Measurements from ENCODE around the gene TMEM218. TPM values are rescaled to one million over a fixed set of nuclear protein-coding genes. Genes with fewer than 3 reads are reported as not detected.
"Not testable (repeated sequence)": the region's sequence is repeated elsewhere in the genome, so short reads cannot be mapped to it uniquely, and the experiment has no call there.

The TMEM218 gene
- total RNA-seq, 2 donors from 2014 or later = 7.0 to 9.9 TPM

GRCh38 chr11:125091877-125092664, 19.4 kb downstream of the TMEM218 start:
- H3K4me3 Mint-ChIP-seq = no peak overlapping the region
- DNase-seq (no peak), ATAC-seq (no peak)
- peaks cover 2% of the 10 kb centered on the region for H3K4me1 Mint-ChIP-seq
- H3K27ac Mint-ChIP-seq = no peak overlapping the region
- H3K27me3 Mint-ChIP-seq = no peaks in the 10 kb centered on the region
- peaks cover 2% of the 10 kb centered on the region for H3K36me3 Mint-ChIP-seq (ENCODE audit: low read depth)
- no peaks in the 10 kb centered on the region for H3K9me3 ChIP-seq (ENCODE audit: control insufficient read depth, low read length, poor library complexity, severe bottlenecking)

- Mint-ChIP-seq H3K27ac (peak overlapping the region; percentile 77), H3K36me3 (ENCODE audit: low read depth) (peaks cover 2% of the 10 kb centered on the region), H3K4me3 (no peak overlapping the region), H3K4me1 (peaks cover 2% of the 10 kb centered on the region), H3K27me3 (no peaks in the 10 kb centered on the region)
- DNase-seq (no peak), ATAC-seq (no peak)
- no peaks in the 10 kb centered on the region for H3K9me3 ChIP-seq (ENCODE audit: control insufficient read depth, low read length, poor library complexity, severe bottlenecking)
Observed at GRCh38 chr11:125091247-125091876, 20.1 kb downstream of the TMEM218 start.

GRCh38 chr11:125090816-125091215, 20.6 kb downstream of the TMEM218 start:
- H3K9me3 ChIP-seq (ENCODE audit: control insufficient read depth, low read length, poor library complexity, severe bottlenecking) = no peaks in the 10 kb centered on the region
- Mint-ChIP-seq H3K27me3 (peaks cover 2% of the 10 kb centered on the region), H3K4me3 (no peak overlapping the region), H3K36me3 (ENCODE audit: low read depth) (peaks cover 2% of the 10 kb centered on the region), H3K4me1 (peaks cover 2% of the 10 kb centered on the region), H3K27ac (peak overlapping the region; percentile 77)
- ATAC-seq (no peak), DNase-seq (no peak)

GRCh38 chr11:125090151-125090550, 21.3 kb downstream of the TMEM218 start:
- not testable (repeated sequence) for H3K4me1 Mint-ChIP-seq; H3K4me3 Mint-ChIP-seq; H3K27me3 Mint-ChIP-seq; DNase-seq; H3K36me3 Mint-ChIP-seq (ENCODE audit: low read depth); ATAC-seq; H3K9me3 ChIP-seq (ENCODE audit: control insufficient read depth, low read length, poor library complexity, severe bottlenecking)
- H3K27ac Mint-ChIP-seq = peak overlapping the region; percentile 77

GRCh38 chr11:125089481-125089880, 21.9 kb downstream of the TMEM218 start:
- H3K9me3 ChIP-seq (ENCODE audit: control insufficient read depth, low read length, poor library complexity, severe bottlenecking); H3K4me1 Mint-ChIP-seq; H3K36me3 Mint-ChIP-seq (ENCODE audit: low read depth); H3K27ac Mint-ChIP-seq; H3K4me3 Mint-ChIP-seq; DNase-seq; ATAC-seq: not testable (repeated sequence)
- H3K27me3 Mint-ChIP-seq = peaks cover 11% of the 10 kb centered on the region

- Mint-ChIP-seq H3K4me3 (no peak overlapping the region), H3K36me3 (ENCODE audit: low read depth) (peaks cover 2% of the 10 kb centered on the region), H3K27ac (no peak overlapping the region), H3K4me1 (peaks cover 2% of the 10 kb centered on the region), H3K27me3 (peaks cover 18% of the 10 kb centered on the region)
- no peak for DNase-seq
- H3K9me3 ChIP-seq (ENCODE audit: control insufficient read depth, low read length, poor library complexity, severe bottlenecking) = no peaks in the 10 kb centered on the region
- no peak for ATAC-seq
Observed at GRCh38 chr11:125088576-125089455, 22.6 kb downstream of the TMEM218 start.

GRCh38 chr11:125088123-125088522, 23.3 kb downstream of the TMEM218 start:
- no peak overlapping the region for H3K27ac Mint-ChIP-seq
- H3K9me3 ChIP-seq (ENCODE audit: control insufficient read depth, low read length, poor library complexity, severe bottlenecking) = no peaks in the 10 kb centered on the region
- DNase-seq = no peak
- peaks cover 2% of the 10 kb centered on the region for H3K36me3 Mint-ChIP-seq (ENCODE audit: low read depth)
- no peak overlapping the region for H3K4me3 Mint-ChIP-seq
- H3K4me1 Mint-ChIP-seq = peaks cover 2% of the 10 kb centered on the region
- H3K27me3 Mint-ChIP-seq = peaks cover 21% of the 10 kb centered on the region
- ATAC-seq = no peak

GRCh38 chr11:125086633-125087296, 24.7 kb downstream of the TMEM218 start:
- Mint-ChIP-seq H3K27ac (no peak overlapping the region), H3K27me3 (peaks cover 26% of the 10 kb centered on the region)

GRCh38 chr11:125085301-125086081, 25.9 kb downstream of the TMEM218 start:
- H3K4me3 Mint-ChIP-seq = no peak overlapping the region
- no peaks in the 10 kb centered on the region for H3K36me3 Mint-ChIP-seq (ENCODE audit: low read depth)
- H3K4me1 Mint-ChIP-seq = no peaks in the 10 kb centered on the region
- H3K27me3 Mint-ChIP-seq = peaks cover 29% of the 10 kb centered on the region
- DNase-seq (no peak), ATAC-seq (no peak)
- no peak overlapping the region for H3K27ac Mint-ChIP-seq
- H3K9me3 ChIP-seq (ENCODE audit: control insufficient read depth, low read length, poor library complexity, severe bottlenecking) = no peaks in the 10 kb centered on the region

More at GRCh38 chr11:125086633-125087296, 24.7 kb downstream of the TMEM218 start:
- no peak overlapping the region for H3K4me3 Mint-ChIP-seq
- H3K9me3 ChIP-seq (ENCODE audit: control insufficient read depth, low read length, poor library complexity, severe bottlenecking) = no peaks in the 10 kb centered on the region
- H3K4me1 Mint-ChIP-seq = peaks cover 2% of the 10 kb centered on the region
- ATAC-seq (no peak), DNase-seq (no peak)
- no peaks in the 10 kb centered on the region for H3K36me3 Mint-ChIP-seq (ENCODE audit: low read depth)

GRCh38 chr11:125084761-125085231, 26.6 kb downstream of the TMEM218 start:
- no peaks in the 10 kb centered on the region for H3K4me1 Mint-ChIP-seq
- H3K27ac Mint-ChIP-seq = no peak overlapping the region
- peaks cover 29% of the 10 kb centered on the region for H3K27me3 Mint-ChIP-seq
- H3K4me3 Mint-ChIP-seq = no peak overlapping the region
- H3K36me3 Mint-ChIP-seq (ENCODE audit: low read depth) = no peaks in the 10 kb centered on the region
- ATAC-seq (no peak), DNase-seq (no peak)
- no peaks in the 10 kb centered on the region for H3K9me3 ChIP-seq (ENCODE audit: control insufficient read depth, low read length, poor library complexity, severe bottlenecking)

- ATAC-seq (no peak), DNase-seq (no peak)
- no peak overlapping the region for H3K27ac Mint-ChIP-seq
- H3K9me3 ChIP-seq (ENCODE audit: control insufficient read depth, low read length, poor library complexity, severe bottlenecking) = no peaks in the 10 kb centered on the region
- H3K4me1 Mint-ChIP-seq = no peaks in the 10 kb centered on the region
- H3K36me3 Mint-ChIP-seq (ENCODE audit: low read depth) = no peaks in the 10 kb centered on the region
- peaks cover 33% of the 10 kb centered on the region for H3K27me3 Mint-ChIP-seq
- no peak overlapping the region for H3K4me3 Mint-ChIP-seq
Observed at GRCh38 chr11:125084057-125084416, 27.4 kb downstream of the TMEM218 start.

GRCh38 chr11:125083312-125084056, 27.9 kb downstream of the TMEM218 start:
- DNase-seq (no peak), ATAC-seq (no peak)
- no peaks in the 10 kb centered on the region for H3K36me3 Mint-ChIP-seq (ENCODE audit: low read depth)
- H3K4me3 Mint-ChIP-seq = no peak overlapping the region
- H3K27me3 Mint-ChIP-seq = peaks cover 39% of the 10 kb centered on the region
- H3K27ac Mint-ChIP-seq = no peak overlapping the region
- H3K4me1 Mint-ChIP-seq = no peaks in the 10 kb centered on the region
- no peaks in the 10 kb centered on the region for H3K9me3 ChIP-seq (ENCODE audit: control insufficient read depth, low read length, poor library complexity, severe bottlenecking)

Measured in T-helper 17 cell (primary cell).